Peyer's patch (tissue), 4 donors: Measurements from ENCODE around the gene GKN2.

Experiments
- CTCF ChIP-seq, 6 experiments: fragments of 450-650 bp in 4 of 6; fragments of 200-600 bp in 2 of 6; sonication (generic) in 1 of 6; IDR thresholded peaks; one replicate each; pipeline ENCODE4 v1.5.1; 2017 to 2019; ENCODE audit warnings: antibody characterized with exemption in 6 of 6, mild to moderate bottlenecking in 3 of 6, moderate library complexity in 1 of 6
- POLR2A ChIP-seq, 2 donors: fragments of 450-650 bp; IDR thresholded peaks; one replicate each; pipeline ENCODE4 v1.5.1; 2017; ENCODE audit warnings: antibody characterized with exemption in 2 of 2, mild to moderate bottlenecking in 2 of 2, moderate library complexity in 2 of 2

- TF ChIP-seq CTCF (IDR thresholded peaks at IDR 0.05) (no peak), POLR2A (IDR thresholded peaks at IDR 0.05) (no peak)
Measured at GRCh38 chr2:68911246-68911645, 41.4 kb downstream of the GKN2 start.
